CD4-positive, alpha-beta T cell treated with Interleukin-17A for 1 hour (primary cell): ENCODE results near the gene GALNT2.

Experiments
- DNase-seq: peaks from one replicate; pipeline ENCODE4 v3.0.0-alpha.2; 2020

Gene GALNT2

DNA sequence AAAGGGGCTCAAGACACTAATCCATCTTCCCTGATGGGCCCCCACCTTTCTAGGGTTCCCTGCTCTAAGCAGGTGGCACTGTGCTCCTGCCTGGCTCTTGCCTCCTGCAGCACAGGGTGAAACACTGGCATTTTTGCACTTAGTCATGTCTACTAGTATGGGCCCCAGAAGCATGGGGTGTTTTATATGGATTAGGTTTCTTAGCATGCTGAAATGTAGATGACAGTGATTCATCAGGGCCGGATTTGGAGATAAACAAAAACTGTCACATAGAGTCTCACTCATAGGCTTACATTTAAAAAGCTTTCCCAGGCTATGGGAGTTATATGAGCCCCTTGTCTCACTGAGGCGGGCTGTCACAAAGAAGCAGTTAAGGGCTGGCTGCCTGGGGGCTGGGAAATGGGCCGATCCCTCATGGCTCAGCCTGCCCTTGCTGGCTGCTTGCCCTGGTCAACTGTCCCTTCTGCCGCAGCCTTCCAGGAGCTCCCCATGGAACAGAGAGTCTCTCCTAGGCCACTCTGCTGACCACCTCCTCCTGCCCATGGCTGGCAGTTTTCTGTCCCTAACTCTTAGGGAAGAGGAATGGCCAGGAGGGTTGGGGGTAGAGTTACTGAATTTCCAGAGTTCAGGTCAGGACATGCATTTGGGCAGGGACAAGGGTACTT is 6.5 kb downstream of the GALNT2 start:
- no peak for DNase-seq

DNA sequence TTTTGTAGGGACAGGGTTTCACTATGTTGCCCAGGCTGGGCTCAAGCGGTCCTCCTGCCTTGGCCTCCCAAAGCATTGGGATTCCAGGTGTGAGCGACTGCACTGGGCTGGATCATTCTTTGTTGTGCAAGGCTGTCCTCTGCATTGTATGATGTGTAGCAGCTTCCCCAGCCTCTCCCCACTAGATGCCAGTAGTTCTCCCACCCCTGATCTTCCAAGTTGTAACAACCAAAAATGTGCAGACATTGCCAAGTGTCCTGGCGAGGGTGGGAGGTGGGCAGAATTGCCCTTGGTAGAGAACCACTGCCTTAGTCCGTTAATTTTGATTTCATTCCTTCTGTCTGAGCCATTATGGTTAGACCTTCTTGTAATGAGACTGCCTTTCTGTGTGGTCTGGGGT is 7.2 kb downstream of the GALNT2 start:
- no peak for DNase-seq

DNA sequence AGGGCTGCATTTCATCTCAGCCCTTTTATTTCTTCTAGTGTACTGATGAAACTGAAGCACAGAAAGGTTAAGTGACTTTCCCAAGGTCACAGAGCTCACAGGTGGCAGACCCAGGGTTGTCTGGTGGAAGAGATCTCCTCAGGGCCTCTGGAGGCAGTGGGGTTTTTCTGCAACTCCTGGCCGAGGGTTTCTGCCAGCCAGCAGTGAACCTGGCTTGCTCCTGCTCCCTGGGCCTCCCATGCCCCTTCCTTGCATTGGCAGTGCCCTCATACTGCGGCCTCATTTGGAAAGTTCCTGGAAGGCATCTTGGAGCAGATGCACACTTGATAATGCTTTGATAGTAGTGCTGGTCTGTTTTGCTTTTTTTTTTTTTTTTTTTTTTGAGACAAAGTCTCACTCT is 7.7 kb downstream of the GALNT2 start:
- DNase-seq: no peak

DNA sequence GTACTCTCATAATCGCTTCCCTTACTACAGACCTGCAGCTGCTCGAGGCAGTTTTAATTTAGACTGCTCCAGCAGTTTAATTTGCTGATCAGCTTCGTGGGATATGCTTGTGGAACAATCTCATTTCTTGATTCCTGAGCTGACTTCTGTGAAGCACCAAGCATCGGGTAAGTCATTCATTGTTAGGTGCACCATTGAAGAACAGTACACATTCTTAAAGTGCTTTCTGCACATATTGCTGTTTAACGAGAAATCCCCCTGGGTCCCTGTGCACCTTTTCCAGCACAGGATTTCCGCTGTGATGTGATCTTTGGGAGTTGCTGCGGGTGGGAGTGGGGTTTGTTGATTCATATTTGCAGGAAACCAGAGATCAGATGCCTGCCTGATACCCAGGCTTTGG is 9.1 kb downstream of the GALNT2 start:
- DNase-seq: no peak

DNA sequence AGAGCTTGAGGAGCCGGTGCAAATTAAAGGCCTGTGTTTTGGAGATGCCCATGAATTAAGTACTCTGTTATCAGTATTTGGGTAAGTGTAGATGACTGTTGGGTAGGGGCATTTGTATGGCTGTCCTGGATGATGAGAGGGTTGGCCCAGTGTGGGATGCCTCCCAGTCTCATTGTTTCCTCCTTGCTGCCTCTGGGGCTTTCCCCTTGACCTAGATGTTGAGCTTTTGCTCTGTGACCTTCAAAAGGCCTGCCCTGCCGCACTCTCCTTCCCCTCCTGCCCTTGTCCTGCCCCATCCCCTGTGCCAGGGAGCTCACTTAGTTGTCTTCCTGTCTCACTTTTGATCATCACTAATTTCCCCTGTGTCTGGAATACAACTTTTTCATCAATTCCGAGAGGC is 10.0 kb downstream of the GALNT2 start:
- DNase-seq: no peak

DNA sequence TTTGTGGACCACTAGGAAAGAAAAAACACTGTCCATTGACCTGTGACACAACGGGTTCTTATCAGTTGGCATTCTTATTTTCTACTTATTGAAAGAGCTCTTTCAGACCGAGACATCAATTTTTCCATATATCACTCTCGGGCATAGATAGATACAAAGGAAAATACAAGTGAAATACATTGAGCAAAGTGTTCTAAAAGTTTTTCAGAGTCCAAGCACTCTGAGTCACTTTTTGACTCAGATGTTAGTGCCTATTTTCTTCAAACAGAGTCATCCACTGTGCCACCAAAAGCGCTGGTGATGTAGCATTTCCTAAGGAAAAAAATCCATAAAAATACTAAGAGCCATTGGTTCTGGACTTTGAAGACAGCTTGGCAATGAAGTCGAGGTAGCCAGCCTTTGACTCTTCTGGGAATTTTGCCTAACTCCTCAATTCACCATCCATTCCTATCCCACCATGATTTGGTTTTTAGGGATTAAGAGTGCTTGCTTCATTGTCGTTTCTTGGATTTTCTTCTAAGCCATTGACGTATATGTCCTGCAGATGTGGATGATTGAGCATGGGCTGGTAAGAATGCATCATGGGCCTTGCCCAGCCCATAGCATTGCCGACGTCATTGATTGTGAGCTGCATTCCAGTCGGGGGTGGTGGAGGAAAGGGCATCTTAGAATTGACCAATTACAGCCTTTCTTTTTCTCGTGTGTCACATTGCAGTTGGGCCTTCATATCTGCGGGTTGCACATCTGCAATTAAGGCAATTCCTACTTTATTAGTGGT is 10.6 kb downstream of the GALNT2 start:
- DNase-seq: no peak

DNA sequence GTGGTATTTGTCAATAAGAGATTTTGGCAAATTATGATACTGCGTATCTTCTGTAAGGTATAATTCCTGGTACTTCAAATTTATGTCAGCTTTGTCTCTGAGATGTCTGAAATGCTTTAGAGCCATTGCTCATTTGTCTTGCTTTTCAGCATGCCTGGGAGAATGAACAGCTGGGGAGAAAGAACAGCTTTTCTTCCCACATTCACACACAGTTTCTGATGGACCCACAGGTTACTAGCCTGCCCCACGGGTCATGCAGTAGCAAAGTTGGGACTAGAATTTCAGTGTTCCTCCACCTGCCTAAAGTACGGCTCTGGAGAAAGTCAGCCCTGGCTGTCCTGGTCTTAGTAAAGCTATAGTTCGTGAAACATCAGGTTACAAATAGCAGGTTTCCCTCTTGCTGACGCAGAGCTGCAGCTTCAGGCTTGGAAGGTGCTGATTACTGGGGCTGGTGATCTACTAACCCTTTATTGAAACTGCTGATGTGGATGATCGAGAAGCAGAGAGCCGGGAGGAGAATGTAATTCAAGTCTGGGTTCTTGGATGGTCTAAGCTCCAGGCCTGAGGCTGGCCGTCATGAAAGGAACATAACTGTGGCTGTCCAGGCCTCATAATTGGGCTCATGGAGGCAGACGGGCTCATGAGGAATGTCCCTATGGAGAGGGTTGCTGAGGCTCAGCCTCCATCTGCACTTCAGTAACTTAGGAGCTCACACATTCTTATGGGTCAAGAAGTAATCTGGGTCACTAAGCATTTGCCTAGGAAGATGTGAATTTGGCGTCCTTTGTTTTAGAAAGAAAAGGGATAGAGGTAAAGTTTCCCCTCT is 12.4 kb downstream of the GALNT2 start:
- DNase-seq: no peak

DNA sequence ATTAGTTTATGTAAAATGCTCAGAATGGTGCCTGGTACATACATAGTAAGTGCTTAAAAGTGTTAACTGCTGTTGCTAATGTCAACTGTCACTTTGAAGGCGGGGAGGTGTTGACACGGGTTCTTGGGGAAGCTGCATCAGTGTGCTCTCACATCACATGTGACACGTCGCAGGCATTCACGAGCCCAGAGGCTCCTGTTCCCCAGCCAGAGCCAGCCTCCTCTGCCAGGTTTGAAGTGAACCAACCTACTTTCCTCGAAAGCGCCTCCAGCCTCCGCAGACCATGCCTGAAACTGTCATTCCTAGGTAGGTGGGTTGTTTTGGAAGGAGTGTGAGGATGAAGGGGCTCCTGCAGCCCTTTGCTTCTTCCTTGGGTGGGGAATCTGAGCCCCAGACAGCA is 13.8 kb downstream of the GALNT2 start:
- DNase-seq: no peak

DNA sequence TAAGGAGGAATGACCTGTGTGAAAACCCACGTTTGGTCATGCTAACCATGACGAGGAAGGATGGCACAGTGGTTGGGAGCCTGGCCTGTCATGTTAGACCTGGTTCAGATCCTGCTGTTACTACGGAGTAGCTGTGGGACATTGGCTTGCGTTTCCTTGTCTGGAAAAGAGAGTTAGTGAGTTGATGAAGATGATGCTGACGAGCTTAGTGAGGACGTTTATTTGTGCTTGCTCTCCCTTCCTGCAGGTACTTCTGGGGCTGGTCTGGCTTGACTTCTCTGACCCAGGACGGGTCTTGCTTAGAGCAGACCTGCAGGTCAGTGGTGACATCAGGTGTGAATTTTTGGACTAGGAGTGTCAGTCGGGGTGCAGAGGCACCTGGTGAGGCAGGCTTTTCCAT is 14.7 kb downstream of the GALNT2 start:
- no peak for DNase-seq

DNA sequence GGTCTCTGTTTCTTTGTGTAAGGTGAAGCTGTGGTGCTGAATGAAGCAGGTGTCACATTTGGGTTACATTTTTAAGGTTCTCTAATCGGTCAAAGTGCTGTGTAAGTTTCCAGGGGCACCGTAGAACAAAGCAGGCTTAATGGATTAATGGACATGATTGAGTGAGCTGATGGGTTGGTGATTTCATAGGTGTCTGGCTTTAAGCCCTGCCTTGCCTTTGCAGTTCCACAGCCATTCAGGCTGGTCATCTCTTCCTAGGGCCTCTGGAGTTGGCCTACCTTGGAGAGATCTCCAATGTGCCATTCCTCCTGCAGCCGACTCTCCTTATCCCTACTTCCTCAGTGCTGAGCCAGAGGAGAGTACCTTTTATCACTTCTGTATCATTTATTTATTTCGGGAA is 15.2 kb downstream of the GALNT2 start:
- DNase-seq: no peak

DNA sequence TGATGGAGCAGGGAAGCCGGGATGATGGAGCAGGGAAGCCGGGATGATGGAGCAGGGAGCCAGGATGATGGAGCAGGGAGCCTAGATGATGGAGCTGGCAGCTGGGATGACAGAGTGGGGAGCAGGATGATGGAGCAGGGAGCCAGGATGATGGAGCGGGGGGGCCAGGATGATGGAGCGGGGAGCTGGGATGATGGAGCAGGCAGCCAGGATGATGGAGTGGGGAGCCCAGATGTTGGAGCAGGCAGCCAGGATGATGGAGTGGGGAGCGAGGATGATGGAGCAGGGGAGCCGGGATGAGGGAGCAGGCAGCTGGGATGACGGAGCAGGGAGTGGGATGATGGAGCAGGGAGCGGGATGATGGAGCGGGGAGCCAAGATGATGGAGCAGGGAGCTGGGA is 16.0 kb downstream of the GALNT2 start:
- DNase-seq: no peak

DNA sequence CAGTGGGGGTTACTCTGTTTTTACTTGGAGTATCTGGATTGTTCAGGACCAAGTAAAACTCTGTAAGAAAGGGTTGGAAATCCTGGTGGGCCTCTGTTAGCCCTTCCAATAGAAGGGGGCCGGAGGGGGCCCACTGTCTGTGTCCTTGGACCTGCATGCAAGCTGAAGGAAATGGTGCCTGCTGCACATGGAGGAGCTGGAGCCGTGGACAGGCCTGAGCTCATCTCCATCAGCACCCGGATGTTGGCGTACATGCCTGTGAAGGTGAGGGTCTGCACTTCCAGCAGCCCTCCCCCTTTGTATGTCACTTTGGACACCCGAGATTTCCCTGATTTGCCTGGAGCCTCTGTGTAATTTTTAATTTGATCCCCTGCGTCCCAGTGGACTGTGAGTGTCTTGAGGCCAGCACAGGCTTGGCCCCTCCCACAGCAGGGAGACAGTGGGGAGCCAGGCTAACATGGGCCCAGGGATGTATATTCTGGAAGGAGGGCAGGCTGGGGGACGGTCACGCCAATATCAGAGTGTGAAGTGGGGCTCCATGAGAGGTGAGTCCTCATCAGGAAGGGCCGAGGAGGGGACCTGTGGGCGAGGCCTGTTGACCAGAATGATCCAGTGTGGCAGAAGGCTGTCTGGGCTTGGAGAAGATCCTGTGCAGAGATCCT is 16.8 kb downstream of the GALNT2 start:
- no peak for DNase-seq

DNA sequence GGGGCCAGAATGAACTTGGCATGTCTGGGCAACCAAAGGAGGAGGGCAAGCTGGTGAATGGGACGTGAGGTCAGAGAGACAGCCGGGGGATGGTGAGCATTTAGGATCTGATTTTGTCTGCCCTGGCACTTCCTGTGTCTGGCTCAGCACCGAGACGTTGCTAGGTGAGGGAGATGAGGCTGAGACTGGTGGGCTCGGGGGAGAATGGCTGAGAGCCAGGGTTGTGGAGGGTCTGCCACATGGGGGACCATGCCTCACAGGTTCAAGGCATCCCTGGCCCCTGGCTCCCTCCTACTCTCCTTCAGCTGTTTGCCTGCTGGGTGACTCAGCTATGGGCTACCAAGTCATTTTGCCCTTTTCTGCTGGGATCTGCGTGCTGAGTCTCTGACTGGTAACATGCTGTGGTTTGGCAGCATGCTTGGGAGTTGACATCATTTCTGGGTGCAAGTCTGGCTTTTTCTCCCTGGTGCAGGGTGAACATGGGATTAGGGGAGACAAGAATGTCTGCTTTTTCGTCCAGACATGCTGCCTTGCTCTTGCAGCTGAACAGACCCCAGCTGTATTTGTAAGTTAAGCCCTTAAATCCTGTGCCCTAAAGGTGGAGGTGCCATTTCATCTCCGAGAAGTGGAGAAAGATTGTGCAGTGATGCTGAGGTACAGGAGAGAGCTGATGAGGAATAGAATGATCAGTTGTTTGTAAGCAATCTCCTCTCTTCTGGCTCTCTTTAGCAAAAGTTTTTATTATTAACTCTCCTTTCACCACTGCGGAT is 17.6 kb downstream of the GALNT2 start:
- DNase-seq: no peak

DNA sequence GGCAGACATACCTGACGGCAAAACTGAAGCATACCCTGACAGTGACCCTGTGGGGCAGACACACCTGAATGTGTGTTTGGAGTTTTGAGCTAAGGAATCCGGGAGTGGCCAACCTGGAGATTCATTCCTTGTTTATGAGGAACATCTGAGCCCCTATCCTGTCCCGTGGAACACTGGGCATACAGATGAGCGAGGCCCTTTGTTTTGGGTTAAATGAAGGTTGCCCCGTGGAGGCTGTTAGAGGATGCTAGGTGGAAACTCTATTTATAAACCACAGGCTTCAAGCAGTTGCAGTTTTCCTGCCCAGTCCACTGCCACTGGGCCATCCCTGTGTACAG is 18.1 kb downstream of the GALNT2 start:
- DNase-seq: no peak

DNA sequence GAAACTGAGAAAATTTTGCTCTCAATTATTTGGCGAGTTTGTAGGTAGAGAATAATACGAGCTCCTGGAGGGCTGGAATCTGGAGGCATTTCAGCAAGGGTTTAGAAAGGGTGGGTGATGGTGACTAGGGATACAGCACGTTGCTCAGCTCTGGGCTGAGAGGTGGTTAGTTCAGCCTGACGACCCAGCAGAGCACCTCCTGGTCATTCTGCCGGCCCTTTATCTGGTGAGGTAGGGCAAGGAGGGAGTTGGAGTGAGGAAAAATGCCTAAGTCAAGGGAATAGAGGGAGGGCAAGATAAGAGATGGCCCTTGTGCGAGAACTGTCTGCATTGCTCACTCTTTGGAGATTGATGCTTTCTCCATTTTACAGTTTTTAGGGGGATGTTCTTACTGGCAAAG is 19.1 kb downstream of the GALNT2 start:
- DNase-seq: no peak

DNA sequence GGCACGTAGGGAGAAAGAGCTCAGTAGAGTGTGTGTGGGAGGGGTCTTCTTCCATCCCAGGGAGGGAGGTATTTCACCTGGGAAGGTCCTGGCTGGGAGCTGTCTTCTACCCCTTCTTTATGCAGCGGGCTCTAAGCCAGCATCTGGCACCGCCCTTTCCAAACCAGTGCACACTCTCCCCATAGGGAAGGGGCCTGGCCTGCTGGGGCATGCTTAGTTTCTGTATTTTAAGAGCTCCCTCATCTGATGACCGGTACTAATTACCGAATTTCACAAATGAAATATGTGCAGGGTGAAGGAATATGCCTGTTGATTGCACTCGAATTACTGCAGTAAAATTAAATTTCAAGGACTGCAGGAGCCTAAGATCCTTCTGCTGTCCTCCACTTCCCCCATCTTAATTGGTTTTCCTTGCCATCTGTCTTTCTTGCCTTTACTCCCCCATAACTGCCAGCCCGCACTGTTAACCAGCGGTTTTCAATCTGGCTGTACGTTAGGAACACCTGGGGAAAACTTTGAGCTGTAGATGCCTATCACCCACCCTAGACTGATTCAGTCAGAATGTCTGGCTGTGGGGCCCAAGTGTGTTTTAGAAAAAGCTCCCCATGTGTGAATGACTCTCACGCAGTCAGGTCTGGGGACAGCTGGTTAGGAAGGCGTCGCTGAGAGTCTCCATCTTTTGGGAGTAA is 20.1 kb downstream of the GALNT2 start:
- no peak for DNase-seq

DNA sequence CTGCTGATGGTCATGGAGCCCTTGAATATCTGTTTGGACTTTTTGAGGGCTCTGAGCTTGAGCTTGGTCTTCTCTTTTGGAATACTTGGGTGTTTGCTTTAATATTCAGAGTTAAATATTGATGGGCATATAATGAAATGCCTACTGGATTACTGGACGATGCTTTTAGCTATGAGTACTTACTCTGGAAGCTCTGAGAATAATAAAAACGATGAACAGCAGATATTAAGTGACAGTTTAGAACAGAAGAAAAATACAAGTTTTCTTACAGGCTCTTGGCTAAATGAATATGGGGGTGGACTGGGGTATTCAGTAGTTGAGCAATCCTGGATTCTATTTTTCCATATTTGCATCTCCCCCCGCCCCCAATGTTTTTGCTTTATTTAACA is 20.7 kb downstream of the GALNT2 start:
- DNase-seq: no peak

DNA sequence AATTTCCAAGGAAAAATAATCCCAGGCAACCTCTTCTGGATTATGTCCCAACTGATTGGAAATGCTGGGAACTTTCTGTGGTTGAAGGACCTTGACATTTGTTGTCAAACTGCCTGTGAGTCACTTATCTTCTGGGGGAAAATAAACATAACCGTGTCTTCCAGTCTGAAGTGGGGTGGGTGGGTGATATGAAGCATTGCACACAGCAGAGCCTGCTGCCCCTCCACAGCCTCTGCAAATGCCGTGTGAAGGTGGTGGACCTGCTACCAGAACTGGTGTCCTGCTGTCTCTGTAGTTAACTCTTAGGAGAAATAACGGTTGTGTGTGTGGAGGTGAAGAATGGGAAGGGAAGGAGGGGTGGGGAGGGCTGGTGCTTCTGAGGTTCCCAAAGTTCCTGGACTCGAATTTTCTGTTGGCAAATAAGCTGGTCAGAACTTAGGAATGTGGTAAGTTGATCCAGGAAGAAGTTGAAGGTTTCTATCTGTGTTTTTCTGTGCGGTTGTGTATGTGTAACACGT is 23.2 kb downstream of the GALNT2 start:
- no peak for DNase-seq

DNA sequence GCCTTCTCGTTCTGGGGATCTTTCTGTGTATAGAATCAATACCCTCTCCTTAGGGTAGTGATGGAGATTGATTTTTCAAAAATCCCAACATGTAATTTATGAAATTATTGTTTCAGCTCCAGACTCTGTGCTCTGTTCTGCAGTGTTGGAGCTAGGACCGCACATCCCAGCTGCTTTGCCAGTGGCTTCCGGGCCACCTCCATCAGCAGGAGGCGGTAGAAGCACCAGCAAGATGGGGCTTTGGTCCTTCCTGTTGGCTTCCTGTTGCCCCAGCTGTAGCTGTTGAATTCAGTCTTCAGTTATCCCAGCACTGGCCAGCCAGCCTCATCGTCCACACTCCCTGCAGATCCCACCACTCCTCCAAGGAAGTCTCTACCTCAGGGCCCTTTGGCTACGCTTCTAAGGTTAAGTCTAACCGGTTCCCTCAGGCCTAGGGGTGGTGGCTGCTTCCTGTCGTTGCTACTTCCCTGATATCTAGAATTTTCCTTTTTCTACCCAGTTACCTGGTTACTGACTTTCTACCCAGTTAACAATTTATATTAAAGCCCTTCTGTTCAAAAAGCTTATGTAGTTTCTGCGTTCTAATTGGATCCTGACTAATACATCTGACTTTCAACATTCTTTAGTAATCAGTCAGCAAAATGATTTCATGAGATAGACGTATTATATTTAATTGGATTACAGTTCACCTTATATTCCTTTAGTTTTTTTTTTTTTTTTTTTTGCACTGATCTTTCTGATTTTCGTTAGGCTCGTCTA is 24.6 kb downstream of the GALNT2 start:
- DNase-seq: no peak

DNA sequence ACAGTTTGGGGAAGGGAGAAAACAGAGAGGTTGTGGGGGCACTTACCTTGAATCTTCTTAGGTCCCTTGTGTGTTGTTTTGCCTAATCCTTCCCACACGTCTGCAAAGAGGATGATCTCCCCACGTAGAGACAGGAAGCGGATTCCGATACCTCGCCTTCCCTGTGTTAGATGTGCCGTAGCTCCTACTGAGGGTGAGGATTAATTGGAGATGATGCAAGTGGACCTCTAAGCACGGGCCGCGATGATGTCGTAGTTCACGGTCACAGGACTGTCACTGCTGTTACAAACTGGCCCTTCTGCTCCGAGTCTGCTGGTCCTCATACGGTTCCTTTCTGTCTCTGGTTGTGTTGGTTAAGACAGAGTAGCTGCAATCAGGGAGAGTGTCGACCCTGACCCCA is 27.7 kb downstream of the GALNT2 start:
- DNase-seq: no peak

DNA sequence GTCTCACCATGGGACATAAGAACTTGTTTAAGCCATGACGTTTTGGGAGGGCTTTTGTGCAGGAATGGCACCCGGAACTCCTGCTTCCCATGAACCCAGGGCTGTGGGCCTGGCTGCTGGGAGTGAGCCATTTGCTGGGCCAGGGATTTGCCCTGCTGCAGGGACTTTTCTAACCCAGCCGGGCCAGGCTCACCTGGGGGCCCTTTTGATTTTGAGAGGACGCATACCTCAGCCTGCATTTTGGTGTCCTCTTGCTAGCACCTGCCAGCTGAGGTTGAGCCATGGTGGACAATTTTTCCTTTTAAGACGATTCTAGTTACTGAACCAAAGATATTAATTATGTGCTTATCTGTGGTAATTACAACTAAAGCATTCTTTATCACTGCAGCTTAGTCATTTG is 28.9 kb downstream of the GALNT2 start:
- DNase-seq: no peak
